Spleen (tissue), 7 donors: ENCODE results near the gene TSPAN14.

ENCODE experiments used
- POLR2A ChIP-seq, 3 donors: fragments of 450-650 bp; IDR thresholded peaks; one replicate each; pipeline ENCODE4 v1.5.1; 2017; ENCODE audit warnings: antibody characterized with exemption in 3 of 3, mild to moderate bottlenecking in 1 of 3
- TF ChIP-seq, protein P1 (sequence below), 11 experiments: fragments of 200-600 bp in 7 of 11; fragments of 450-650 bp in 4 of 11; sonication (generic) in 4 of 11; IDR thresholded peaks in 8 of 11; conservative IDR thresholded peaks in 3 of 11; 1 replicate in 7 of 11; 2 replicates in 4 of 11; pipeline versions ENCODE4 v1.4.0 to v1.8.0; 2016 to 2021; ENCODE audit warnings: antibody characterized with exemption in 11 of 11, inconsistent platforms in 4 of 11, mild to moderate bottlenecking in 1 of 11
- donor health status: DM: no; HTN: no; CAD: no; lungs with moderate emphysema.
- donor health status: DM: no; HTN: no; CAD: no.
- donor health status: DM: no; HTN: no; CAD: no.

DNA sequence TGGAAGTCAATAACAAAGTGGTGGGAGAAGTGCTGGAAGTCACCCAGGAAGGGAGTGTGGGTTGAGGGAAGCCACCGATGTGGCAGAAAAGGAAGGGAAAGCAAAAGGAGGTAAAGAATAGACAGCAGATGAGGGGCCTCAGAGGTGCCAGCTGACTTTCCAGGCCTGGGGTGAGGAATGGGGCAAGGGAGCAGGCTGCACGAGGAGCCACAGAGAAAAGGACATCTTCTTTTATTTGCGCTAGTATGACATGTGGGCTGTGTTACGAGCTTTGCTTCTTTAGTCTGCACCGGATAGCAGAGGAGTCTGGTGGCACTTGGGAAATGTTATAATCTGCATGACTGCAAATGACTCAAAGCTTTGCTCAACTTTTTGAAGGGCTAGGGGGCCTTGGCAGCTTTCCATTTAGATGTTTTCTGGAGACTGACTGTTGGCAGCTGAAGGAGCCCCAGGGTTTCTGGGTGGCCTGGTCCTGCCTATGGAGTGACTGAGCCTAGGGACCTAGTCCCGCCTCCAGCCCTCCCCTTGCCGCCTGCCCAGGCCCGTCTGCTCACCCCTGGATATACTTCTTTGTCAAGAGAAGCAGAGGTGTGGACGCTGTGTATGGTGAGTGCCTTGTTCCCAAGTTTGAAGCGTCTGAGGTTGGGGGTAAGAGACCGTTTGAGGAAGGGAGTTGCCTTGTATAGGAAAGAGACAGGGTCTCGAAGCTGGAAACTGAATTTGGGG lies 40.7 kb upstream of the TSPAN14 start:
- no peak for TF ChIP-seq POLR2A (IDR thresholded peaks at IDR 0.05)
- TF ChIP-seq, protein P1, sequence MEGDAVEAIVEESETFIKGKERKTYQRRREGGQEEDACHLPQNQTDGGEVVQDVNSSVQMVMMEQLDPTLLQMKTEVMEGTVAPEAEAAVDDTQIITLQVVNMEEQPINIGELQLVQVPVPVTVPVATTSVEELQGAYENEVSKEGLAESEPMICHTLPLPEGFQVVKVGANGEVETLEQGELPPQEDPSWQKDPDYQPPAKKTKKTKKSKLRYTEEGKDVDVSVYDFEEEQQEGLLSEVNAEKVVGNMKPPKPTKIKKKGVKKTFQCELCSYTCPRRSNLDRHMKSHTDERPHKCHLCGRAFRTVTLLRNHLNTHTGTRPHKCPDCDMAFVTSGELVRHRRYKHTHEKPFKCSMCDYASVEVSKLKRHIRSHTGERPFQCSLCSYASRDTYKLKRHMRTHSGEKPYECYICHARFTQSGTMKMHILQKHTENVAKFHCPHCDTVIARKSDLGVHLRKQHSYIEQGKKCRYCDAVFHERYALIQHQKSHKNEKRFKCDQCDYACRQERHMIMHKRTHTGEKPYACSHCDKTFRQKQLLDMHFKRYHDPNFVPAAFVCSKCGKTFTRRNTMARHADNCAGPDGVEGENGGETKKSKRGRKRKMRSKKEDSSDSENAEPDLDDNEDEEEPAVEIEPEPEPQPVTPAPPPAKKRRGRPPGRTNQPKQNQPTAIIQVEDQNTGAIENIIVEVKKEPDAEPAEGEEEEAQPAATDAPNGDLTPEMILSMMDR (IDR thresholded peaks at IDR 0.05 in 8 of 11, conservative IDR thresholded peaks at IDR 0.05 in 3 of 11) = no peak
